ENCODE data around the gene GRIP2. TPM values are rescaled to one million over a fixed set of nuclear protein-coding genes. Genes with fewer than 3 reads are reported as not detected.

GRIP2 gene
- total and polyA plus RNA-seq, 2 of the 4 experiments (the other 2 are of a cell fraction): 0.05 TPM; not detected in 1

GRCh38 chr3:14546041-14546440 lies 5.9 kb upstream of the GRIP2 start:
- in situ Hi-C loops (cut with MboI; ENCODE audit: low sequenced_read_pairs) (loop anchor here (10.0 kb wide), 1 partner anchor 341 kb away; no protein-coding TSS in a partner anchor), dilution Hi-C loops (cut with HindIII; ENCODE audit: low sequenced_read_pairs, unreplicated experiment) (no loop called here), intact Hi-C loops (cut with micrococcal nuclease) (no loop called here)
- H2BK15ac ChIP-seq (ENCODE audit: low read depth, low read length): no peak overlapping the region
- H3K4me1 ChIP-seq (ENCODE audit: control insufficient read depth, insufficient read depth, low read length): no peaks in the 10 kb centered on the region
- no peaks in the 10 kb centered on the region for H4K20me1 ChIP-seq (ENCODE audit: insufficient read depth, low read length)
- no peak overlapping the region for H2BK5ac ChIP-seq (ENCODE audit: low read depth, low read length, poor library complexity, severe bottlenecking)
- H3K4ac ChIP-seq (ENCODE audit: low read depth, low read length): no peak overlapping the region
- no peak overlapping the region for H3K4me2 ChIP-seq (ENCODE audit: low read depth, low read length)
- no peak overlapping the region for H4K5ac ChIP-seq (ENCODE audit: low read depth, low read length)
- H3K9me3 ChIP-seq (ENCODE audit: control insufficient read depth, insufficient read depth, low read length): no peaks in the 10 kb centered on the region
- H3K14ac ChIP-seq (replicated peaks; ENCODE audit: low read depth, low read length): no peak overlapping the region
- no peak for TF ChIP-seq CHD1 (IDR thresholded peaks at IDR 0.05; ENCODE audit: low read depth, low read length)
- TF ChIP-seq ELK1 (IDR thresholded peaks at IDR 0.05; ENCODE audit: borderline replicate concordance, low read depth, low read length): no peak
- no peak for TF ChIP-seq MAZ (IDR thresholded peaks at IDR 0.05; ENCODE audit: borderline replicate concordance, low read depth, low read length)
- TF ChIP-seq RAD21 (IDR thresholded peaks at IDR 0.05; ENCODE audit: low read length): no peak
- TF ChIP-seq BHLHE40 (IDR thresholded peaks at IDR 0.05; ENCODE audit: low read depth, low read length): no peak
- TF ChIP-seq SMC3 (IDR thresholded peaks at IDR 0.05; ENCODE audit: low read depth, low read length): no peak
- no peak for TF ChIP-seq NFE2L2 (IDR thresholded peaks at IDR 0.05; ENCODE audit: low read depth, low read length)
- no peak for TF ChIP-seq USF2 (IDR thresholded peaks at IDR 0.05; ENCODE audit: low read depth, low read length)
- no peak overlapping the region for H2BK20ac ChIP-seq (ENCODE audit: low read depth, low read length)
- H2AFZ ChIP-seq (replicated peaks; ENCODE audit: low read length, poor library complexity): no peak overlapping the region
- H3K27me3 ChIP-seq (ENCODE audit: control insufficient read depth, insufficient read depth, low read length): peaks cover 40% of the 10 kb centered on the region
- H3K56ac ChIP-seq (ENCODE audit: extremely low read depth, insufficient read depth, low read length): no peak overlapping the region
- H3K18ac ChIP-seq (ENCODE audit: low read depth, low read length): no peak overlapping the region
- H2AK5ac ChIP-seq (ENCODE audit: low read depth, low read length): no peak overlapping the region
- H3K9ac ChIP-seq (ENCODE audit: low read depth, low read length): no peak overlapping the region
- no peak overlapping the region for H4K91ac ChIP-seq (ENCODE audit: insufficient read depth, low read depth, low read length)
- no peak overlapping the region for H2AK9ac ChIP-seq (replicated peaks; ENCODE audit: low read depth, low read length, poor library complexity)
- no peaks in the 10 kb centered on the region for H3K36me3 ChIP-seq (ENCODE audit: control insufficient read depth, insufficient read depth, low read length)
- 71% methylated on average over 3 of the region's 9 CpGs; no CpG with 5 or more reads in 1 of the 2 experiments for WGBS, 2 experiments (ENCODE audit: extremely low coverage in 2 of 2, insufficient read length in 1 of 2)
- H3K4me3 ChIP-seq (ENCODE audit: insufficient read depth, low read depth, low read length): no peak overlapping the region
- no peaks in the 10 kb centered on the region for H3K79me1 ChIP-seq (ENCODE audit: low read depth in 1 of 2, low read length in 2 of 2)
- CTCF ChIA-PET: interaction anchor here (0.7 kb wide), 1 partner anchor 342 kb away, joined by 4 read pairs; no protein-coding TSS in a partner anchor
- H2BK120ac ChIP-seq (ENCODE audit: low read depth, low read length): no peak overlapping the region
- H3K9me1 ChIP-seq (ENCODE audit: insufficient read depth, low read length): no peaks in the 10 kb centered on the region
- no TSS peak for BruUV-seq (replicated peaks)
- no peak overlapping the region for H3K23ac ChIP-seq (ENCODE audit: low read depth, low read length)
- DNase-seq (no peak), ATAC-seq (ENCODE audit: low read depth) (no peak)
- no peak overlapping the region for H4K8ac ChIP-seq (ENCODE audit: low read depth in 2 of 2, low read length in 2 of 2)
- POLR2A ChIA-PET (ENCODE audit: unreplicated experiment): no interaction called here
- H3K27ac ChIP-seq (ENCODE audit: insufficient read depth, low read length): no peak overlapping the region

Measured in IMR-90 (cell line).